Placental pericyte (primary cell): ENCODE data around the gene HOXD8. TPM values are rescaled to one million over a fixed set of nuclear protein-coding genes. Genes with fewer than 3 reads are reported as not detected.
A peak's percentile ranks its signal among the peaks of the same experiment; 100 is the strongest.

Source experiments
- small RNA-seq: library from RNA; depleted of rRNA; stranded (forward); fragments of <200 nt; gene quantifications from one replicate; pipeline ENCODE3, GENCODE V24; 2012; ENCODE audit warnings: low replicate concordance
- total RNA-seq: library from RNA; depleted of rRNA; stranded (reverse); fragments of >200 nt; gene quantifications from 2 replicates; pipeline ENCODE4 v1.2.3, GENCODE V29; 2012

The HOXD8 gene
- total RNA-seq: 6.3 TPM in 1 of 2 replicates, not detected in the other

DNA sequence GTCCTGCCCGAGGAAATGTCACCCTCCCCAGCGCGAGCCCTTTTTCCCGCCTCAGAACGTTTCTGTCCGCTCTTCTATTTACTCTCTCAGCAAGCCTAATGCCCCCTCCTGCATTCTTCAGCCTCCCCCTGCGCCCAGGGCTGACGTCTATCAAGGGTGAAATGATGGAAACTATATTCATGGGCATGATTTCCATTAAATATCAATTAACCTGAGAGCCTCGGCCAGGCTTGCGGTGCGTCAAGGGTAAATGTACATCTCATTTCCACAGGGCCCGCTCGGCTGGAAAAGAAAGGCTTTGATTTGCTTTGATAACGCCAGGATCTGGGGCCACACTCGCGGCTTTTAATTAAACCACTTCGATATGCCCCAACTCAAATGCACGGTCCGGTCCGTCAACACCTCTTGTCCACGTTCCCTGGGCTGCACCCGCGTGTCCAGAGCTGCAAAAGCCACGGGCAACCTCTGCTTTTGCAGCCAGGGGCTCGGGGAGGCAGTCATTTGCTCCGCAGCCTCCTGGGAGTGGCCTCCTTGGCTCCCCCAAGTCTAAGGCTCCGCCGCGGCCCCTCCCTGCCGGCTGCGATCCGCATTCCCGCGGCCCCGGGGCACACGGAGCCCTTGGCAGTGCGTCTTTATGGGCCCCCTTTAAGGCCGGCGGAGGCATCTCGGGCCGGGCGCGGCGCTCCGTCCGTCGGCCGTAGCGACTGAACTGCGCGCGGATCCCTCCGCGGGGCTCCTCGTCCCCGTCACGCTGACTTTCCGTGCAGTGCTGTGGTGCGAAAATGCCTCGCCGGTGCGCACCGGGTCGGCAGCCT, at the start of gene HOXD8:
TSS of gene HOXD8 (plus strand) at position 724 of the 815 bp plus-strand sequence. CDS start 662 bp downstream, outside the sequence.

DNA sequence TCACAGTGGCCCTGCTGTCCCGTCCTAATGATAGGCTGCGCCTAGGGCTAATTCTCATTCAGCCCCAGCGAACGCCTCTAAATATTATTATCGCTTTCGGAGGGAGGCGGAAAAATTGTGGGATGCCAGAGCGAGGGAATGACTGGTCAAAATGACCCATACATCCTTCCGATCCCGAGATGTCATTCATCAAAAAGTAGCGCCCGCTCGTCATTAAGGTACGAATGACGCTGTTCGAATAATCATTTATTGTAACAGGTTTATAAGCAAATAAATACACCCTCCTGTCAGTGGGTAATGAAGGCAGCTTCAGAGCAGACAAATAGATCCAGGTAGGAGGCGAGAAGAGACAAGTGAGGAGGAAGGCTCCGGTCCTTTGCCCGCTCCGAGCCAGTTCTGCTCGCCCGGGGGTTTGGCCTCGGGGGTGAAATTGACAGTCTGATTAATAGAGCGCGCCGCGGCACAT, 45.7 kb upstream of the HOXD8 start, which contains the start of gene EVX2:
TSS of gene EVX2 (minus strand) at position 167 of the 466 bp plus-strand sequence. CDS start 186 bp downstream, outside the sequence.

DNA sequence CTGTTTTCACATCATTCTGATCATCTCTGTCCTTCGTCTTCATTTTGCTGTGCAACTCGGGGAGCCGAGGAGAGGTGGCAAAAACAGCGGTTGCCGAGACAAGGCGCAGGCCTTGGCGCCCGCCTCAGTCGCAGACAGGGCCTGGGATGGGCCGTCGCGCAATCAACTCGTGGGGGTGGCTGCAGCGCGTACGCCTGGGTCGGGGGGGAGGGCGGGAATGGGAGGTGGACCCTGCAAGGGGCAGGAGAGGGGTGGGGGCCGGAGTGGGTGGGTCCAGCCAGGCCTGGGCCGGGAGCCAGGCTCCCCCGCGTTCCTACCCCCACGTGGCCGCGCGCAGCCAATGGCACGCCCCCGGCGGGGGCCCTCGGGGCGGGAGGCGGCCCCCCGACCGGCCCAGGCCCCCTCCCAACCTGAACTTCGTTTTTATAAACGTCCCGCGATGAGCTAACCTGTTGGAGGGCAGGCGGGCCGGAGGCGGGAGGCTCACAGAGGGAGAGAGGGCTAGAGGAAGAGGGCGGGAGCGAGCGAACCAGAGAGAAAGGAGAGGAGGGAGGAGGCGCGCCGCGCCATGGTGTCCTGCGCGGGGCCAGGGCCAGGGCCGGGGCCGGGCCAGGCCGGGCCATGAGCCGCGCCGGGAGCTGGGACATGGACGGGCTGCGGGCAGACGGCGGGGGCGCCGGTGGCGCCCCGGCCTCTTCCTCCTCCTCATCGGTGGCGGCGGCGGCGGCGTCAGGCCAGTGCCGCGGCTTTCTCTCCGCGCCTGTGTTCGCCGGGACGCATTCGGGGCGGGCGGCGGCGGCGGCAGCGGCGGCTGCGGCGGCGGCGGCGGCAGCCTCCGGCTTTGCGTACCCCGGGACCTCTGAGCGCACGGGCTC, 37.0 kb upstream of the HOXD8 start, which contains the start of gene HOXD13:
TSS of gene HOXD13 (plus strand) at position 452 of the 875 bp plus-strand sequence. CDS start at position 622, 170 bp downstream.

DNA sequence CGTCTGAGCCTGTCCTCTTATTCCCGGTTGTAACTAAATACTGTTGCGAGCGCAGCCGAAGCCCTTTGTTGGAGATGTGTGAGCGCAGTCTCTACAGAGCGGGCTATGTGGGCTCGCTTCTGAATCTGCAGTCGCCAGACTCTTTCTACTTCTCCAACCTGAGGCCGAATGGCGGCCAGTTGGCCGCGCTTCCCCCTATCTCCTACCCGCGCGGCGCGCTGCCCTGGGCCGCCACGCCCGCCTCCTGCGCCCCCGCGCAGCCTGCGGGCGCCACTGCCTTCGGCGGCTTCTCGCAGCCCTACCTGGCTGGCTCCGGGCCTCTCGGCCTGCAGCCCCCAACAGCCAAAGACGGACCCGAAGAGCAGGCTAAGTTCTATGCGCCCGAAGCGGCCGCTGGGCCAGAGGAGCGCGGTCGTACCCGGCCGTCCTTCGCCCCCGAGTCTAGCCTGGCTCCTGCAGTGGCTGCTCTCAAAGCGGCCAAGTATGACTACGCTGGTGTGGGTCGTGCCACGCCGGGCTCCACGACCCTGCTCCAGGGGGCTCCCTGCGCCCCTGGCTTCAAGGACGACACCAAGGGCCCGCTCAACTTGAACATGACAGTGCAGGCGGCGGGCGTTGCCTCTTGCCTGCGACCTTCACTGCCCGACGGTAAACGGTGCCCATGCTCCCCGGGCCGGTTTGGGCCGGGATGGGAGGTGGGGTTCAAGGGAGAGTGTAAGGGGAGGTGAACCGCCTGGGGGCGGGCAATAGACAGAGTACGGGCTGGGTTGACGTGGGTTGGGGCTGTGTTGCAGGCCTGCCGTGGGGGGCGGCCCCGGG, 29.6 kb upstream of the HOXD8 start, which contains the start of gene HOXD12:
TSS of gene HOXD12 (plus strand) at position 68 of the 819 bp plus-strand sequence. CDS start at position 75, 7 bp downstream.

DNA sequence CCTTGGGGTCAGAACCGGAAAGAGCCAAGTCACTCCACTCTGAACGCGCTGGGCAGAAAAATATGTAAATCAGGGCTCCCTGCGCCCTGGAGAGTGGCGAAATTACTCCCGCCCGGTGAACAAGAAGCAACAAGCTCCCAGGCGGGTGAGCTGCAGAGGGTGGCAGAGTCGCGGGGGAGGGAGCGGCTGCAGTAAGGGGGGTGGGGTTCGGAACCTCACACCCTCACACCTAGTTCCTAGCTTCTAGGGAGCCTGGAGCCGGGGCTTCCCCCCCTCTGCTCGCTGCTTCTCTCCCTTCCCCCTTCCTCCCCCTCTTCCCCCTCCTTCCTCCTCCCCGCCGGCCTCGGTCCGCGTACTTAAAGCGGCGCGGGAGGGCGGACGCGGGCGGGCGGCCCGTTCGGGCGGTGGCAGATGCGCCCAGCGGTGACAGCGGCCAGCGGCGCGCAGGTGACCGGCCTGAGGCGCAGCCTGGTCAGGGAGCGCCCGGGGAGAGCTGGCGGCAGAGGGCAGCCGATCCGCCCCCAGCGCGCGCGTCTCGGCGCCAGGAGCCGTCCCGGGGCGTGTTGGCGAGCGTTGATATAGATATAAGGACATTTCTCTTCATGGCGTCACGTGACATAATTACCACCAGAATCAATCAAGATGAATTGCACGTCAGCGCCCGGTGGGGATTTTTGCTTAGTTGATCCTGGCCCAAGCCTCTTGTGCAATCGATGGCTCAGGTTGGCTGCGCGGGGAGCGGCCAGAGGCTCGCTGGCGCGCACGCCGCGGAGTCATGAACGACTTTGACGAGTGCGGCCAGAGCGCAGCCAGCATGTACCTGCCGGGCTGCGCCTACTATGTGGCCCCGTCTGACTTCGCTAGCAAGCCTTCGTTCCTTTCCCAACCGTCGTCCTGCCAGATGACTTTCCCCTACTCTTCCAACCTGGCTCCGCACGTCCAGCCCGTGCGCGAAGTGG, 22.6 kb upstream of the HOXD8 start, which contains the start of gene HOXD11:
TSS of gene HOXD11 (plus strand) at position 700 of the 959 bp plus-strand sequence. CDS start at position 776, 76 bp downstream.

DNA sequence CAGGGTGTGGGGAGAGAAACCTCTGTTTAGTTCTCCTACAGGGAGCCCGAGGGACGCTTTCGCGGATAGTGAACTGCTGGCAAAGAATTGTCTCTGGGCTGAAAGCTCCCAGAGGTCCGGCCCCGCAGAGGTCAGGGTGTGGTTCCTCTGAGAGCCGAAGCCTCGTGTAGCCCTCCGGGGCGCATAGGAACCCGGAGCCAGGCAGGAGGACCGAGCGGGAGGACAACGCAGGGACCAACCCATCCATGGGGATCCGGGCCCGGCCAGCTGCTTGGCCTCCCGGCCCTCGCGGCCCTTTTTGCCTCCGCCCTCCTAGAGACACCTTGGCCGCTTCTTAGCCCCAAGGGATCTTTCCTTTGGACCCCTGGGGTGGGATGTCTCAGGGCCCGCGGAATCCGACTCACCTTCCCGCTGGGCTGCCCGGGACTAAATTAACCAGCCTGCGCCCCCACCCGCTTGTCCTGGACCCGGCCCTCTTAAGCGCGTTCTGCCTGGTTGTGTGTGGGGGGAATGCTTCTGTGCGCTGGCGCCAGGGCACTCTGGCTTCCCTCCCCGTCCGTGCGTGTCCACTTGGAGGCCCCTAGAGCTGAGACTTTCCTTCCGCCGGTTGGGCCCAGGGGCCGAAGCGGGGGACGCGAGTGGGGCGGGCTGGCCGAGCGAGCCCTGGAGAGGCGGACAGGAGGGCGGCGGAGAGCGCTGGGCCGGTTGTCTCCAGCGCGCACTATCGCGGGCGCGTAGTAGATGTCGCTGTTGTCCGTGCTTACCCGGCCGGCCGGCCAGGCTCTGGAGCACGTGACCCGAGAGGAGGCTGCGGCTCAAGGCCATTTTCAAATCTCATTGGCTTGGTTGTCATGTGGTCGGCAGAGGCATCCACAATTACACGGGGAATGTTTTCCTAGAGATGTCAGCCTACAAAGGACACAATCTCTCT, 13.4 kb upstream of the HOXD8 start, which contains the start of gene HOXD10:
TSS of gene HOXD10 (plus strand) at position 896 of the 931 bp plus-strand sequence. CDS start 56 bp downstream, outside the sequence.

DNA sequence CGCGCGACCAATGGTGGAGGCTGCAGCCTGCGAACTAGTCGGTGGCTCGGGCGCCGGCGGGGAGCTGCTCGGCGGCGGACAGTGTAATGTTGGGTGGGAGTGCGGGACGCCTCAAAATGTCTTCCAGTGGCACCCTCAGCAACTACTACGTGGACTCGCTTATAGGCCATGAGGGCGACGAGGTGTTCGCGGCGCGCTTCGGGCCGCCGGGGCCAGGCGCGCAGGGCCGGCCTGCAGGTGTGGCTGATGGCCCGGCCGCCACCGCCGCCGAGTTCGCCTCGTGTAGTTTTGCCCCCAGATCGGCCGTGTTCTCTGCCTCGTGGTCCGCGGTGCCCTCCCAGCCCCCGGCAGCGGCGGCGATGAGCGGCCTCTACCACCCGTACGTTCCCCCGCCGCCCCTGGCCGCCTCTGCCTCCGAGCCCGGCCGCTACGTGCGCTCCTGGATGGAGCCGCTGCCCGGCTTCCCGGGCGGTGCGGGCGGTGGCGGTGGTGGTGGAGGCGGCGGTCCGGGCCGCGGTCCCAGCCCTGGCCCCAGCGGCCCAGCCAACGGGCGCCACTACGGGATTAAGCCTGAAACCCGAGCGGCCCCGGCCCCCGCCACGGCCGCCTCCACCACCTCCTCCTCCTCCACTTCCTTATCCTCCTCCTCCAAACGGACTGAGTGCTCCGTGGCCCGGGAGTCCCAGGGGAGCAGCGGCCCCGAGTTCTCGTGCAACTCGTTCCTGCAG, 6.7 kb upstream of the HOXD8 start, which contains the start of gene HOXD9:
TSS of gene HOXD9 (plus strand) at position 37 of the 728 bp plus-strand sequence. CDS start at position 87, 50 bp downstream.

DNA sequence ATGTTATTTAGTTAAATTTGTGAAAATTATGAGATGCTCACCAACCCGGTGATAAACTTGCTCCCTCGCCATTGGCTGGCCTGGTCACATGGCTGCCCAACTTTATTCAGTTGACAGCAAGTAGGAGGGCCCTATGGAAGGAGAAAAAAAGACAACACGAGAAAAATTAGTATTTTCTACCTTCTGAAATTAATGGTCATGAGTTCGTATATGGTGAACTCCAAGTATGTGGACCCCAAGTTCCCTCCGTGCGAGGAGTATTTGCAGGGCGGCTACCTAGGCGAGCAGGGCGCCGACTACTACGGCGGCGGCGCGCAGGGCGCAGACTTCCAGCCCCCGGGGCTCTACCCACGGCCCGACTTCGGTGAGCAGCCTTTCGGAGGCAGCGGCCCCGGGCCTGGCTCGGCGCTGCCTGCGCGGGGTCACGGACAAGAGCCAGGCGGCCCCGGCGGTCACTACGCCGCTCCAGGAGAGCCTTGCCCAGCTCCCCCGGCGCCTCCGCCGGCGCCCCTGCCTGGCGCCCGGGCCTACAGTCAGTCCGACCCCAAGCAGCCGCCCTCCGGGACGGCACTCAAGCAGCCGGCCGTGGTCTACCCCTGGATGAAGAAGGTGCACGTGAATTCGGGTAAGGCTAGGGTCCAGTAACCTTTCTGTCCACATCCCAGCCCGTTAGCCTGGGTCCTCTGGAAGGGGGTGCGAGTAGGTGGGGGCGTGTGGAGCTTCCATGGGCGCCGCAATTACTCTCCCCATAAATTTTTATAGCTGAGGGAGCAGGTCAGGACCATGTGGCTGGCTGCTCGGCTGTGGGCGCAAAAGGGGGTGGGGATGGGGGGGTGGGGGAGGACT, 22.2 kb downstream of the HOXD8 start, which contains the start of gene HOXD4:
TSS of gene HOXD4 (plus strand) at position 109 of the 846 bp plus-strand sequence. CDS start at position 193, 84 bp downstream.

DNA sequence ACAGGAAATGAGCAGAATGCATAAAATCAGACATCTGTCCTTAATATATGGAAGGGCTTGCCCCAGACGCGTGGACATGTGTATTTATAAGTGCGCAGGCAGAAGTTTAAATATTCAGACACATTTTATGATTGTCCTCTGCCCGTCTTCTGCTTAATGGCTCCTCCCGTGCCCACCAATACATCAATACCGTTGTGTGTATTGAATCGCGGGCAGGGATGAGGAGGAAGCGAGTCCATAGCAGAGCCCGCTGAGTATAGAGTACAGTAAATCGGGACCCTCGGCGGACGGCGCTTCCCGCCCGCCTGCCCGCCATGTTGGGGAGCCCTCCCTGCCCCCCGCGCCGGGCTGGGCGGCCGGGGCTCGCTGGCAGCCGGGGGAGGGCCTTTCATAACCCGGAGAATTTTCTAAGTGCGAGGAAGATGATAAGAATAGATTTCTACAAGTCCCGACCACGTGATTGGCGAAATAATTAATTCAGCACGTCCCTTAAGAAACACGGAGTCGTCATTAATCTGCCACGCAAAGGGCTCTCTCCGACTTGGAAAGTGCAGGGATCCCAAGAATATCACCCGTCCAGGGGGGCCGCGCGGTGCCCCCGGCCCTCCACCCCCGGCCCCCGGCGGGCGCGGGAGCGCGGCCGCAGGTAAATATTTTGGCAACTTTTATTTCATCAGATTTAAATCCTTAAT, 27.4 kb downstream of the HOXD8 start, which contains the start of gene HOXD3:
TSS of gene HOXD3 (plus strand) at position 501 of the 692 bp plus-strand sequence. CDS start 11,808 bp downstream, outside the sequence.

Small RNA genes within 50 kb of the gene (small RNA-seq; reads per million reads assigned to genes)
- 1,024 reads per million, percentile 99 among the genes with 10 or more reads in this experiment for gene MIR10B

Other genes with a start within 250 kb of the HOXD8 start
- 8.1 and 50.4 TPM in 2 replicates for gene LNPK, start 127.4 kb upstream of the HOXD8 start, total RNA-seq
- not detected in 2 replicates for gene EVX2, start 45.7 kb upstream of the HOXD8 start, total RNA-seq
- not detected in 2 replicates for gene HOXD13, start 37.0 kb upstream of the HOXD8 start, total RNA-seq
- 0.22 TPM in 1 of 2 replicates, not detected in the other for gene HOXD12, start 29.9 kb upstream of the HOXD8 start, total RNA-seq
- 0.22 and 5.4 TPM in 2 replicates for gene HOXD11, start 22.4 kb upstream of the HOXD8 start, total RNA-seq
- gene HOXD10, start 12.9 kb upstream of the HOXD8 start, total RNA-seq: 0.66 and 6.3 TPM in 2 replicates
- gene HOXD9, start 7.0 kb upstream of the HOXD8 start, total RNA-seq: 1.7 TPM in 1 of 2 replicates, not detected in the other
- 0.22 and 1.4 TPM in 2 replicates for gene HOXD4, start 21.8 kb downstream of the HOXD8 start, total RNA-seq
- gene HOXD3, start 27.6 kb downstream of the HOXD8 start, total RNA-seq: 2.6 TPM in 1 of 2 replicates, not detected in the other
- 0.14 TPM in 1 of 2 replicates, not detected in the other for gene HOXD1, start 59.0 kb downstream of the HOXD8 start, total RNA-seq
- 13.1 and 22.8 TPM in 2 replicates for gene MTX2, start 139.7 kb downstream of the HOXD8 start, total RNA-seq